Sciatic nerve (tissue), 2 donors: ENCODE results near the gene KCNN2. TPM values are rescaled to one million over a fixed set of nuclear protein-coding genes. Genes with fewer than 3 reads are reported as not detected.
A peak's percentile ranks its signal among the peaks of the same experiment; 100 is the strongest.

Experiments used
- ATAC-seq: fragments of 200-7000 bp; cut with Tn5 transposase; one replicate; pipeline ENCODE4 v1.9.1; 2020; ENCODE audit warnings: mild to moderate bottlenecking, moderate library complexity
- DNase-seq: peaks from one replicate; pipeline ENCODE4 v3.0.0-alpha.2; 2020; ENCODE audit warnings: low spot score
- intact Hi-C: fragments of 100-400 bp; cut with DNase I; formaldehyde crosslinking; loops from one replicate; pipeline ENCODE4 v1.14.2; 2022
- total RNA-seq: library from RNA; stranded (reverse); fragmentation: NEBNext Ultra II Directional; extraction: Animal tissue kit (Norgen Biotek cat#: 25700); gene quantifications from one replicate; pipeline ENCODE4 v1.2.1, GENCODE V29; 2021
- donor health status: DM: no; HTN: no; CAD: no.
- donor health status: DM: no; HTN: no; CAD: no.

KCNN2 gene
- 0.71 TPM for total RNA-seq

DNA sequence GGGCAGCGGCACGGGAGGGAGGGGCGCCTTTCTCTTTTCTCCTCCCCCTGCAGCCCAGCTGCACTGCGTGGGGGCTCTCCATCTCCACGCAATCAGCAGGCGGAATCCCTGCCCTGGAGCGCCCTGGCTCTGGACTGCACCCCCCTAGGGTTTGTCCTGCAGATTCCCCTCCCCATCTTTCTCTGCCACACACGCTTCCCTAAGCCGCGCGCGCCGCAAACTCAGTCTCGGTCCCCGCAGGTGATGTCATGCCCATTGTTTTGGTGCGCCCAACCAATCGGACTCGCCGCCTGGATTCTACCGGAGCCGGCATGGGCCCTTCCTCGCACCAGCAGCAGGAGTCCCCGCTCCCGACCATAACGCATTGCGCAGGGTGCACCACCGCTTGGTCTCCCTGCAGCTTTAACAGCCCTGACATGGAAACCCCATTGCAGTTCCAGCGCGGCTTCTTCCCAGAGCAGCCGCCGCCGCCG lies at the start of gene KCNN2:
Gene KCNN2 (plus strand): TSS at position 347 of the 473 bp plus-strand sequence. CDS start 70 bp downstream, at position 417.
- peak; percentile 55 for ATAC-seq
- DNase-seq: peak; percentile 59

DNA sequence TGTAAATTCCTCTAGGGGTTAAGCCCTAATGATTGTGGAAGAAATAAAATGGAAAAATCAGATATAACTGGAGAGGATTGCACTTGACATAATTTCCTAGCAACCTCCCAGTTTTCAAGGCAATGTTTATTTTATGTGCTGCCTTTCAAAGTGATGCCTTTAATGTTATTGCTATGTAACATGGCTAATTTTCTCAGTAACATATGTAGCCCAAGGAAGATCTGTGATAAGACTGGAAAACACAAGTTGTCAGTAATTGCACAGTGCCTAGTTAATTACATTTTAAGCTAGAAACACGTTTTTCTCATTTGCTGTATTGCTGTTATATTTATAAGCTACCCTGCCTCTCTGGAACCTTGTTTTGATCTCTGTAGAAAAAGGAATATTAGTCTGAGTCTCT lies 49.2 kb upstream of the KCNN2 start:
- intact Hi-C loops: no loop called here
- ATAC-seq: no peak
- DNase-seq: no peak

More for the DNA sequence above, at the start of gene KCNN2:
- intact Hi-C loops: no loop called here

GRCh38 chr5:114314061-114314460 lies 47.8 kb upstream of the KCNN2 start:
- no peak for DNase-seq
- no peak for ATAC-seq
- intact Hi-C loops: no loop called here

- intact Hi-C loops: no loop called here
- DNase-seq: no peak
- no peak for ATAC-seq
Observed at GRCh38 chr5:114316167-114316566, 45.7 kb upstream of the KCNN2 start.

DNA sequence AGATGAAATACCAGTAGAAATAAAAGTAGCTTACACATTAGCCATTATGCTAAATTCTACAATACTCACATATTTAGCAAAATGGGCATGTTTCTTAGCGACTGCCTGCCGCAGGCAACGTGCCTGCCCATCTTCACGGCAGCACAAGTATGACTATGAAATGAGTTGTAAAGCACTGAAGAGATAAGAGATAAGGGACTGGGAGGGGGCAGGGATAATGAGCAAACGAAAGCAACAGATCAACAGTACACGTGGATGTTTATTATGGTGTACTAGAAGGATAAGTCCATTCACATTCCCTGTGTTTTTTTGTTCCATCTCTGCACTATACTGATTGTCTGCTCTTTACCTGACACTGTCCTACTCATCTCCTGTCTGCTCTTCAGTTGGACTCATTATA lies 44.1 kb upstream of the KCNN2 start:
- DNase-seq: no peak
- intact Hi-C loops: no loop called here
- ATAC-seq: no peak

- DNase-seq (no peak), ATAC-seq (no peak)
- intact Hi-C loops: no loop called here
Observed at GRCh38 chr5:114319236-114319635, 42.6 kb upstream of the KCNN2 start.

GRCh38 chr5:114319821-114320220 lies 42.0 kb upstream of the KCNN2 start:
- no peak for DNase-seq
- intact Hi-C loops: no loop called here
- ATAC-seq: no peak

DNA sequence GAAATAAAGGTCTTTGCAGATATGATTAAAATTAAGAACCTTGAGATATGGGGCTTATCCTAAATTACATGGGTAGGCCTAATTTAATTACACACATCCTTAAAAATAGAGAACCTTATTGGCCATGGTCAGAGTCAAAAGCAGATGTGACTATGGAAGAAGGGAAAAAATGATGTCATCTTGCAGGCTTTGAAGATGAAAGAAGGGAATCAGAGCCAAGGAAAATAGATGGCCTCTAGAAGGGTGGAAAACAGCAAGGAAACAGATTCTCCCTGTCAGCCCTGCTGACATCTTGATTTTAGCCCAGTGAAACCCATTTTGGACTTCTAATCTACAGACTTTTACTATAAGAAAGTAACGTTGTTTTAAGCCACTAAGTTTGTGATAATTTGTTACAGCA lies 37.6 kb upstream of the KCNN2 start:
- DNase-seq (no peak), ATAC-seq (no peak)
- intact Hi-C loops: no loop called here

DNA sequence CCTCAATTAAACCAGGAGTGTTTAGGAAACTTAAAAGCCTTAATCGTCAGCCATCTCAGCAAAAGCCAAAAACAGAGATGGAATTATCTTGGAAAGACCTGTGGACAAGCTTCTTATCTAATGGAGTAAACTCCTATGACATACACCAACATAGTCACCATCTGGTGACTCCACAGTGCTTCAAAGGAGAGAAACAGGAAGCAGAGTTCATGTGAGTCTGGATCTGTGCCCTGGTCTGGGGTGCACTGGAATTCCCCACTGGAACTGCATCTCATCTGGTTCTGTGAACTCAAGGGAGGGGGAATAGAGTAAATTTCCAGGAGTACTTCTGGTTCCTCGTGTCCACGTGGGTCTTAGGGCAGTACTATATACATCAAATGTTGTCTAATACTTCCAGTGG lies 36.3 kb upstream of the KCNN2 start:
- DNase-seq (no peak), ATAC-seq (no peak)
- intact Hi-C loops: no loop called here

DNA sequence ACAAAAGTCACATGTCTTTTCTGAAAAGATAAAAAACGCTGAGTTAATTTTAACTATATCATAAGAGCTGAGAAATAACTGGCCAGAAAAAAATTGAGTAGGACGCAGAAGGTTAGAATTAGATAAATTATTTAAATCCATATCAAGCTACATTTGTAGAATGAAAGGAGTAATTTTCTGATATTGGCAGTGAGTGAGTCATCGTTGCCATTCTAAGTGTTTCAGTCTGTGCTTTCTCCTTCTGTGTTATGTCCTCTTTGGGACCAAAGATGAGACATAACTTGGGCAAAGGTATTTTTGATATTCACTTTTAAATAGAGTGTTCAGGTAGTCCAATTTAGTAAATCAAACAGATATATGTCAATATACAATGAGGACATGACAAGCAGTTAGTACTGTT lies 34.4 kb upstream of the KCNN2 start:
- ATAC-seq (no peak), DNase-seq (no peak)
- intact Hi-C loops: no loop called here

- ATAC-seq (no peak), DNase-seq (no peak)
- intact Hi-C loops: no loop called here
Observed at GRCh38 chr5:114327987-114328386, 33.9 kb upstream of the KCNN2 start.

- ATAC-seq (no peak), DNase-seq (no peak)
- intact Hi-C loops: no loop called here
Observed at GRCh38 chr5:114330916-114331531, 30.8 kb upstream of the KCNN2 start.

DNA sequence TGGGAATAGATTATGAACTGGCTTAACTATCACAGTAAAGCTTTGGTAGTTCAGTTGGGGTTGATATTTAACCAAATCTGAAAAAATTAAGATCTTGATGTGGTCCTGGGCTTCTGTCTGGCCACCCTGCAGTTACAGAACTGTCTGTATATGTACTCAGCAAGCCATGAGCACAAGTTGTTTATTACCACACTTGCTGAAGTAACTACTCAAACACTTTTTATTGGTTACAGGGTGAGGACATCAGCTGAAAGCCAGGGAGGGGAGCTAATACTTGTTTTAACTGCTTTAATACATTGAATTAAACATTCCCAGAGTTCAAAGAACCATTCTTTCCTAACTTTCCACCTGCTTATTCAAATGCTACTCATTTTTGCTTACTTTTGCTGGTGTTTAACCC lies 29.4 kb upstream of the KCNN2 start:
- intact Hi-C loops: no loop called here
- ATAC-seq (no peak), DNase-seq (no peak)

- ATAC-seq (no peak), DNase-seq (no peak)
- intact Hi-C loops: no loop called here
Observed at GRCh38 chr5:114332925-114333324, 28.9 kb upstream of the KCNN2 start.

GRCh38 chr5:114335391-114335790 lies 26.5 kb upstream of the KCNN2 start:
- no peak for ATAC-seq
- intact Hi-C loops: no loop called here
- DNase-seq: no peak

DNA sequence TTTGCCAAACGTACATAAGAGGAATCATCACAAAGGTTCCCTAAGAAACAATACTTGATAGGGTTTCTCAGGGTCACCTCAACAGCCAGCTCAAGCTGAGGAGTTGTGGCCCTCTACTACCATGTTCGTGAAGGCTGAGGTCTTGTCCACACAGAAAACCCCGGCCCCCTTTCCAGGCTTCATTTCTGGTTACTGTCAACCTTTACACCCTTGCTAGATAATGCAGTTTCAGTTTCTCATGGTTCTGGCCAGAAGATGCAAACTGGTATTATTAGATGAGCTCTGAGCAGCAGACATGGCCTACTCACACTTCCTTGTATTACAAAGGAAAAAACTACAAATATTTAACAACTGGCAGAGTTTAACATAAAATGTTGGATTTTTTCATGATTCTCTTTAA lies 22.8 kb upstream of the KCNN2 start:
- DNase-seq: no peak
- intact Hi-C loops: no loop called here
- ATAC-seq: no peak

GRCh38 chr5:114346181-114346580 lies 15.7 kb upstream of the KCNN2 start:
- no peak for DNase-seq
- intact Hi-C loops: no loop called here
- no peak for ATAC-seq

DNA sequence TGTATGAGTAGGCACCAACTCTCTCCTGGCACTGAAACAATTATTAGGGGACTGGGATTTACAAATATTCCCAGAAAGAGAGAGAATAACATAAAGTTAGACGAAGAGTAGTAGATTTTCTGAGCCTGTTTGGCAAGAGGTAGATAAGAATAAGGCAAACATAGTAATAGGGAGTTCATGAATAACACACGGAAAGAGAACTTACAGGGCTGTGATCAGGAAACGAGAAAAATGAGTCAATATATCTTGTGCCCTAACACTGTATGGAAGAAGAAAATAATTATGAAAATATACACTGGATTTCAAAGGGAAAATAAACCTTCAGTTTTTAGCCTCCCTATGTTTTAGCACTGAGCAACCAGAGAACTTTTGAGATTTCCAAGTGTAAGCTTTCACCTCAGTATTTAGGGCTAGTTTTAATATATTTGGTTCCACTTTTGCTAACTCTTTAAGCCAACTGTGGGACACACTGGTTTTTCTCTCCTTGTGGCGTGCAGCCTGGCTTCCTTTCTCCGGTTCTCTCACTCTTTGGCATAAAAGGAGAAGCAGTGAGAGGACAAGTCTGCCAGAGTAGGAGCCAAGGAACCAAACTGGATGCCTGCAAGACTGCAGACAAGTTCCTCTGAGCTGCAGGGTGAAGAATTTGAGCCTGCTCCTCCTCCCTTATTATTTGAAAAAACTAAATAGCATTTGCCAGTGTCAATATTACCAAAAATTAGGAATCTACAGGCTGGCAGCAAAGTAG lies 6.6 kb upstream of the KCNN2 start:
- intact Hi-C loops: no loop called here
- no peak for ATAC-seq
- DNase-seq: no peak

- DNase-seq (no peak), ATAC-seq (no peak)
- intact Hi-C loops: no loop called here
Observed at GRCh38 chr5:114358329-114358728, 3.5 kb upstream of the KCNN2 start.

GRCh38 chr5:114360357-114360756 lies 1.5 kb upstream of the KCNN2 start:
- intact Hi-C loops: no loop called here
- DNase-seq: no peak
- ATAC-seq: no peak
